ENCODE results near the gene MPHOSPH9.

The MPHOSPH9 gene

DNA sequence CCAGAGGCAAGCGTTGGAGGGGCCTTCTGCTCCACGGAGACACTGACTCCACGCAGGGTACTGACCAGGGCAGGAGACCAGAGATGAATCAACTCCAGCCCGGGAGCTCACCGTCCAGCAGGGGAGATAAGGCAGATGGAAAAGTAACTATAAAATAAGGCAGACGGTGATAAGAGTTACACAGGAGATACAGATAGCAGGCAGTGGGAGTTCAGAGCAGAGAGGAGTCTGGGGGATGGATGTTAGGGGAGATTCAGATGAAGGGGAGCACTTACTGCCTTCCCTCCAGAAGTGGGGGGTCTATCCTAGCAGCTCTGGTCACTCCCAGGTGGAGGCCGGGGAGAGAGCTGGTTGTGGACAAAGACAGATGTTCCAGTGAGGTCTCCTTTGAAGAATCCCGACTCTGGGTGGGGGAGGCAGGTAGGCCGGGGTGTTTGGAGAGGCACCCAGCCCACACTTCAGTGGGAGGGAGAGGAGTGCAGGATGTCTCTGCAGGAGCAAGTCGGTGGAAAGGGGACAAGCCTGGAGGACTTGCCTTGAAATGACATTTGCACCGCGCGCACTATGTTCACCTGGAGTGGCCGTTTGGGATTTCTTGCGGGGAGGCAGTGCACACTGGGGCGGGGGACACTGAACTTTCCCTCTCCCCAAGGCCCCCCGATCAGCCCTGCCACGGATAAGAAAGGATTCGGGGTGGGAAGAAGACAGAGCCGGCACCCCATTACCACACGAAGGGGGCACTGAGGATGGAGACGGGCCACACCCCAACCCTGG lies 83.3 kb downstream of the MPHOSPH9 start:
- DNase-seq (ENCODE audit: low spot score): no peak

DNA sequence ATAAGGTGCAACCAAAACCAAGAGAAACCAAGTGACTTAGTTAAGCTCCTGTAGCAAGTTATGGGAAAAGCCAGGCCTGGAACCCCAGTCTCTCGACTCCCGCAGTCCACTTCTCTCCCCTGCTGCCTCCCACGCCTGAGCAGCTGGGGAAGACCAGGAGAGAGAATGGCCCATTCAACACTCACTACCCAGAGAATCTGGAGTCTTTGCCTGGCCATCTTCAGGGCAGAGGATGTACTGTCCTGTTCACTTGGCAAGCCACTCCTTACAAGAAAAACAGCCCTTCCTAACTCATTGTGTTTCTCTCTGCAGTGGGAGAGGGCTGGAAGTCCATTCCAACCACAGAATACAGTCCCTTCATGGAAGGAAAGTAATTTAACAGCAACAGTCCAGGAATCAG lies 83.9 kb downstream of the MPHOSPH9 start:
- no peak for DNase-seq (ENCODE audit: low spot score)

DNA sequence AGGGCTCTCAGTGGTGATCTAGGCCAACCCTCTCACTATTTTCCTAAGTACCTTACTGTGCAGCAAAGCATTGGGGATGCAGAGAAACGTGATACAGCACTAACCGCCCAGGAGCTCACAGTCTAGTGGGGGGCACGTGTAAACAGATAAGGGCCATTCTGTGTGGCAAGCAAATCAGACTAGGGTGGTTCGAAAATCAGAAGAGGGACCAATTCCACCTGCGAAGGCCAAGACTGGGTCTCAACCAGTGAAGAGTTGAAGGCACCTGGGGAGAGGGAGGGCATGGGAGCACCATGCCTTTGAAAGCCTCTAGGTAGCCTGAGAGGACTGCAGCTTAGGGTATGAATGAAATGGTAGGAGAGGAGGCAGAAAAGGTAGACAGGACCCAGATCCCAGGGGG lies 84.3 kb downstream of the MPHOSPH9 start:
- DNase-seq (ENCODE audit: low spot score): no peak

DNA sequence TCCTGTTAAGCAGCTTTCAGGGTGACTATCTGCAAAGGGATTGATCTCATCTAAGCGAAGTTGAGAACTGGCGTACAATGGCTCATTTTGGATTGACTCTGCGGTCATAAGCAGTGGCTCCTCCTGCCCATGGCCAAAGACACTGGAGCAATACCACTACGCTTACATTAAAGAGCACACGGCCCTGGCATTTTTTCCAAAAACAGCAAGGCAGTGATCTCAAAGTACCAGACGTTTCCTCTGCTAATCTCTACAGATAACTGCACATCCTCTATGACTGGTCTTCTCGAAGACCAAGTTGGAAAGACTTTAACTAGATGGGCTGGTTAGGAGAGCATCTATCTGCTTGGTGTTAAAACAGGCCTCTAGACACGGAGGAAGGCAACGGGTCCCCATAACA lies 84.7 kb downstream of the MPHOSPH9 start:
- DNase-seq (ENCODE audit: low spot score): no peak

DNA sequence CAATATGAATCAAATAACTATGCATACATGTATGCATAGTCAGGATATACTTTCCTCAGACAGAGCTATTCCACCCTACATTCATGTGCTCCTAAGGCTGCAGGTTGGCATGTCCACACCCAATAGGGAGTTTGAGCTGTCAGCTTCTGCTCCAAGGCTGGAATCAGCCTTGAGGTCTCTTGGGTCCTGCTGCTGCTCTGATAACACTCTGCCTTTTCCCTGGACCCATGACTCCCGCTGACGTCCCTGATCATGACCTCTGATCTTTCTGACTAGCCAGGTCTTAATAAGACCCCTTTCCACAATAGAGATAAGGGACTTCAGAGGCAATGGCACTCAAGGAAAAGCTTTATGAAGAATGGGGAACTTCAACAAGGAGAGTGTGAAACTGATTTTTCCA lies 87.7 kb downstream of the MPHOSPH9 start:
- DNase-seq (ENCODE audit: low spot score): no peak

DNA sequence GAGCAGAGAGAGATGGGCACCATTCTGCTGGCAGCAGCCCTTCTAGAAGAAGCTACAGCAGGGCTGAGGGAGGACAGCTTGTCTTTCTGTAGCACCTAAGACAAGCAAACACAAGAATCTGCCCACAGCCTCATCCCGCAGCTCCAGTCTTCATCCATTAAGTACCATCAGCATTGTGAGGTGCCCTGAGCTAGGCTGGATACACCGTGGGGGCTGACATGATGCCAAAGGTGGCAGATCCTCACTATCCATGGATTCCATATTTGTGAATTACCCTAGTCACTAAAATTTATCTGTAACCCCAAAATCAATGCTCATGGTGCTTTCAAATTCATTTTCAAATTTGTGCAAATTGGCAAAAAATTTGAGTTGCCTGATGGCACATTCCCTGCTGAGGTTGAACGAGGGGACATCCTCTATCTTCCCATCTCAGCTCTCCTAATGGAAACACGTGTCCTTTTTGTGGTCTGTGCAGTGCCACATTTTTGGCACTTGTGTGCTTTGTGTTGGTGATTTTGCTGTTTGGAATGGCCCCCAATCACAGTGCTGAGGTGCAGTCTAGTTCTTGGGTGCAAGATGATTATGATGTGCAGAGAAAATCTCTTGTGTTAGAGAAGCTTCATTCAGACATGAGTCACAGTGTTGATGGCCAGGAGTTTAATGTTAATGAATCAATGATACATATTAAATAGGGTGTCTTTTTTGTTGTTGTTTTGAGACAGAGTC lies 89.0 kb downstream of the MPHOSPH9 start:
- no peak for DNase-seq (ENCODE audit: low spot score)

DNA sequence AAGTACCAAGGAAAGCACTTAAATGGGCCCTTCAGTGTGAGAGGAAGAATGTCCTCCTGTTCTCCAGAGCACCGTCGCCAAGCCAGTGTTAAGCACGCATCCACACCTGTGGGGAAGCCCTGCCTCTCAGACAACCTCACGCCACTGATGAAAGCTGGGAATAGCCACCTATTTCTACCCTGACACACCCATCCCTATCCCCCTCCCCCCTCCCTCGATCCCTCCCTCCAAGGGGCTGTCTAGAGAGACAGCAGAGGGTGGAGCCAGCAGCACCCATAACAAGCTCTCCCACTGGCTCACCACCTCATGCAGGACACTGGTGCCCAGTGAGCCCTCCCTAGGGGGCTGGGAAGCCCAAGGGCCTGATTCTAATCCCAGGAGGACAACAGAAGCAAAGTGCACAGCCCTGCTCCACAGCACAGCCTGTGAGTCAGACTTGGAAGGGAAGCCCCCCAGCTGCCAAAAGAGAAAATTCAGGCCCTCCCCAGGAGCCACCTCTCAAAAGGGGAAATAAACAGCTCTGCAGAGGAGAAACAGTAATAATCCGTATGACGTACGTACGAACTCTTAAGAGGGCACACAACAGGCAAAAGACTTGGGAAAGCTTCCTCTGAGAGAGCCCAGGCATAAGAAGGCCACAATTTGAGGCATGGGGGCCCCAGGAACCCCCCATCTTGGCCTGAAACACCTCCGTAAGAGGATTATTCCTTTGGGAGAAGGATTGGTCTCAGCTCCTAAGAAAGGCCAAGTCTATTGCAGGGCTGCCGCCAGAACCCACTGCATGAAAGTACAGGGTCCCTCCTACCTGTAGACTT lies 89.8 kb downstream of the MPHOSPH9 start:
- DNase-seq (ENCODE audit: low spot score): no peak

DNA sequence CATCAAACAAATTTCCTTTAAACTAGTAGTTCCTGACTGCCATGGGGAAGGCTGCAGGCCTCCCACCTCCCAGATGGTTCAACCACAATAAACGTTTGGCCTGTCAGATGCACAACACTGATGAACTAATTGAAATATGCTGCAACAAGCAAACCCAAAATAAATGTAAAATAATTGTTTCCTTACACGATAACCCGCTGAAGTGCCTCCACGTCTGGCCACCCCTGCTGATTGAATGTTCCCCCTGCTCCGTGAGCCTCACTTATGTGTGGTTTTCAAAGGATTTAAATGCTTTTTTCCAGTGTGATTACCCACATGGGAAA lies 90.5 kb downstream of the MPHOSPH9 start:
- DNase-seq (ENCODE audit: low spot score): no peak

DNA sequence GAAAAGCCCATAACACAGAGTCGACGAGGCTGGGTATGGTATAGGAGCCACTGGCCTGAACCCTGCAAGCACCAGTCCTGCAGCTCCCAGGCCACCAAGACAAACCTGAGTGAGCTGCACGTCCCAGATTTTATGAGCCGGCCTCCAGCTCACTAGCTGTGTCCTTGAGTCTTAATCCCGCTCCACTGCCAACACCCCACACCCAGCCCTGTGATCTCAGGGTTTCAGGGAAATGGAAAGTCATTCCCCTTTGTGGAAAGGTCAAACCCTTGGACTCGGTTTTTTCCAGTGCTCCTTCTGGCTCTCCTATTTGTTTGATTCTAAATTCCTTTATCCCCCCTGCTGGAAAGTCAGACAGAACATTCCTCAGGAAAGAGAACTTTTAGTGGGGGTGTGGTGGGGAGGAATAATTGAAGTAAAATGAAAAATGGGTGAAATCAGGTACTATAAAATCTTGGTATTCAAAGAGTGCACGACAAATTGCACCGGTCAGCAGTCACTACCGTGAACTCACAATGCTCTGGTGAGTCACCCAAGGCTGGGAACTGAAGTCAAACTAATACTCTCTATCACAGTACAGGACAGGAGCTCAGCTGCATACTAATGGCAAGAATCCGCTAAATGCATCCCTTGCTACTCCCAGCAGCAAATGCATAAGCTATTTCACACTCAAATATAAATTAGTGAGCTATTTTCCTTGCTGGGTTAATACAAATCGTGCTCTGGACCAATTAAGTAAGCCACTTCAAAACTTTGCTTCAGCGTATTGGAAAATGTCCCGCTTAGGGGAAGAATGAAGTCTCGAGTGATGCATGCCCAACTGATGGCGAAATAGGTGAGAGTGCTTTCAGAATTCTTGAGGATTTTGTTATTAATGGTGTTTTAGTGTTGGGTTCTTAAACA lies 91.1 kb downstream of the MPHOSPH9 start:
- no peak for DNase-seq (ENCODE audit: low spot score)

DNA sequence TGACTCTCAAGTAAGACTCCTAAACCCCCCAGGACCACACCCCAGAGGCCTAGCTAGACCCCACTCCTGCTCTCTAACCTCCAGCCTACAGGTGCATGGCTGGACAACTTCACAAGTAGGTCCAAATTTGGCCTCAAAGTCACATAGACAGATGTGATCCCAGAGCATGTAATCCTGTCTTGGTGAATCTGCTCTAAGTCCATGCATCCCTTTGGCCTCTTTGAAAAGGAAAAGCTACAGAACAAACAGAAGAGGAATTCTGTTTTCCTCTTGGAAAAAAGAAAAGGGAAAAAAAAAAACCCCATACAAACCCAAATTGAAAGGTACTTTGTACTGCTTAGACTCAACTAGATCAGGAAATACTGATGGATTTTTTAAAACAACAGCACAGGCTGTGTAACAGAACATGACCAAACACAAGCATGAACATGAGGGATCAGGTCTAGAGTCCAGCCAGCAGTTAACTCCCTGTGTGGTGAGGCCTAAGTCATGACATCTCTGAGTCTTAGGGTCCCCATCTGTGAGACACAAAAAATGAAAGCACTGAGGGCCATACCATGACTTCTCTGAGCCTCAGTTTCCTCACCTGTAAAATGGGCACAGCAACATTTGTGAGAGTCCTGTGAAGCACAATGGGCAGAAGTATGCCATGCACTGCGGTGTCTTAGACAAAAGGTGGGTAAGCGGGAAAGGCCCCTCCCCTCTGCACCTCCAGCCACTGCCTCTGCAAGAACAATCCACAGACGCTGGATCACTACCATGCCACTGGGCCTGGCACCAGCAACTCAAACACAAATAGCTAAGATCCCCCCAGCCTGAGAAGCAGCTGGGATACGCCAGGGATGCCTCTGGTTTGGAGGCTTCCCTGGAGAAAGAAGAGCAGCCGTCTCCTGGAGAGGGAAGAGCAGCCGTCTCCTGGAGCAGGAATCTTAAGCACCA lies 92.0 kb downstream of the MPHOSPH9 start:
- DNase-seq (ENCODE audit: low spot score): no peak

DNA sequence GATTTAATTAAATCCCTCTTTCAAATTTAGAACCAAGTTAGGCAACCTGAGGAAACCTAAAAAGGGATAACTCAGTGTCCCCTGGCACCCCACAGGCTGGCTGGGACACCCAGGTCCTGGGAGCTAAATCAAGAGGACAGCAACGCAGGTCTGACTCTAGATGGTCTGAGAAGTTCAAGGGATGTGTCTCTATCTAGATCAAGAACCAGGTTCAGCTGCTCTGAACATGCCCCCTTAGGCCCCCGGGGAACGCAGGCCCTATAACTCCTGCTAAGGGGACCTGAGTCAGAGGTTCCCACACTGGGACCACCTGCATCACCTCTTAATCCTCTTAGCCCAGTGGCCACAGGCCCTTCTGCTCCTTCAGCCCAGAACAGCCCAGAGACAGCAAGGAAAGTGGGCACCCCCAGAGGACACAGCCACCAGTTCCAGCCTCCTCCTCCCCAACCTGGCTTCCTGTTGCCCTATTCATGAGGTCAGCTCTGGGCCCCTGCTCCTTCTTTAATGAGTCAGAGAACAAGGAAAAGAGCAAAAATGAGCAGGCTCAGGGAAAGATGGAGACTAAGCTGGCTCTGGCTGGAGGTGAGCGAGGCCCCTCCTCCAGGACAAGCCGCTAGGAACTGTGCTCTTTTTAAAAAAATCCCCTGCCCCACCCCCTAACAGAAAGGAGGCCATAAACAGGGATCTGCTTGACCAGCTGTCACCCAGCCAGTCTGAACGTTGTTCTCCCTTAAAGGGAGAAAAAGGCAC lies 92.8 kb downstream of the MPHOSPH9 start:
- no peak for DNase-seq (ENCODE audit: low spot score)

DNA sequence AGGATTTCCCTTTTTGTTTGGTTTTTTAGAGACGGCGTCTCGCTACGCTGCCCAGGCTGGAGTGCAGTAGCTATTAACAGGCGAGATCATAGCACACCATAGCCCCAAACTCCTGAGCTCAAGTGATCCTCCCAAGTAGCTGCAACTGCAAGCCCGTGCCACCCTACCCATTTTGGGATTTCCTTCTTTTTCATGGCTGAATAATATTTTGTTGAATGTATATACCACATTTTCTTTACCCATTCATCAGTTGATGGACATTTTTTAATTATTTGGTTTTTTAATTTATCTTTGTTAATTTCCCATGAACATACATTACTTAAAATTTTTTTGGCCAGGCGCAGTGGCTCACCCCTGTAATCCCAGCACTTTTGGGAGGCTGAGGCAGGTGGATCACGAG lies 97.3 kb downstream of the MPHOSPH9 start:
- no peak for DNase-seq (ENCODE audit: low spot score)

DNA sequence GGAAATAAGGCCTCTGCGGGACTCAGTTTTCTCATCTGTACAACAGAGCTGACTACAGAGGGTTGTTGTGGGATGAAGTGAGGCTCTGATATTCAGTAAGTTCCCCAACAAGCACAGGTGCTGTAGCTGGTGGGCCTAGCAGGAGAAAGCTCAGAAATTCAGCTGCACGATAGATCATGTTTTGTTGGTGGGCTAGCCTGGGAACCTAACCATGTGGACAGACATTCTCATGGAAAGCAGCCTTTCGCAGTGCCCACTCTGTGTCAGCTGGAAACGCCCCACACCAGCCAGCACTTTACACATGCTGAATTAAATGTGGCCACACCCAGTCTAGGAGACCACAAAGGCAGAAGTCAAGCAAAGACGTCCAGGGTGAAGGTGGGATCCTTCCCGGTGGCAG lies 98.1 kb downstream of the MPHOSPH9 start:
- DNase-seq (ENCODE audit: low spot score): no peak

DNA sequence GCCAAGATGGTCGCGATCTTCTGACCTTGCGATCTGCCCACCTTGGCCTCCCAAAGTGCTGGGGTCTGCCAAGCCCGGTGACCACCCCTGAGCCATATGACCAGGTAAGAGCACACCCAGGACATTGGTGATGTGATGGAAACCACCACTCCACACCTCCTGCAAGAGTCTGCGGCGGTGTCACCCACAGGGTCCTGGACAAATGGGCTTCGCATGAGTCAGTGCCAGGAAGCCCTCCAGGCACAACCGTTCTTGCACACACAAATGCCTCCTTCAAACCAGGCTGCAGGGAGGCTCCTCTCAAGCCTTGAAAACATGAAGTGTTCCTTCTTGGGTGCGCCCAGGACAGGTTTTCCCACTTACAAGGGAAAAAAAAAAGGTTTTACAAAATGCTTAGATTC lies 98.7 kb downstream of the MPHOSPH9 start:
- no peak for DNase-seq (ENCODE audit: low spot score)

DNA sequence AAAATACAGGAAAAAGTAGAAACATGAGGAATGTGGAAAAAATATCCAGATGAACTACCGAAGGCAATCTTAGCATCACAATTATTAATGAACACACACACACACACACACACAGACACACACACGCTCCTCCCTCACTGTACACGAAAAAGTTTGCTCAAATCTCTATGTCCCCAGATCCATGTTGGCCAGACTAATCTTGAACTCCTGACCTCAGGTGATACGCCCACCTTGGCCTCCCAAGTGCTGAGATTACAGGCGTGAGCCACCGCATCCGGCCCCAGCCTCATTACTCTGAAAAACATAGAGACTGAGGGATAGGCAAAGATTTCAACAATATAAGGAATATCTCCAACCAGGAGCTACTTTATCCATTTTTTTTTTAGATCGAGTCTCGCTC lies 99.2 kb downstream of the MPHOSPH9 start:
- no peak for DNase-seq (ENCODE audit: low spot score)

DNA sequence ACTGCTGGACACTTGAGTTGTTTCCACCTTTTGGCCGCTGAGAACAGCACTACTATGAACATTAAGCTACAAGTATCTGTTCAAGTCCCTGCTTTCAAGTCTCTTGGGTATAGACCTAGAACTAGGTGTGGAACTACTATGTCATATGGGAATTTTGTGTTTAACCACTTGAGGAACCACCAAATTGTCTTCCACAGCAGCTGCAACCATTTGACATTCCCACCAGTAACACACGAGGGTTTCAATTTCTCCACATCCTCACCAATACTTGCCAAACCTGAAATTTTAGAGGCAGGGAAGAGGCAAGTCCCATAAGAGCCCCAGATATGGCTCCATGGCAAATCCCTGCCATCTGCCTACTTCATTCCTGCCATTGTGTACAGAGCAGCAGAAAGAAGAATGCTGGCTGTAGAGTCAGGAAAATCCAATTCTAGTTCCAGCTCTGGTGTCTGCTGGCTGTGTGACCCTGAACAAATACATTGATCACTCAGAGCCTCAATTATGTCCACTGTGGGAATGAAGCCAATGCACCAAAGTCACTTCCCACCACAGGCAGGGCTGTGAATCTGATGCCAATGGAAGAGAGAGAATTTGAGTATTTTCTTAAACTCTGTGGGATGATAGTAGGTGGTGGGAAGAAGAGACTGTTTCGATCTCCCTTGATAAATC lies 99.9 kb downstream of the MPHOSPH9 start:
- DNase-seq (ENCODE audit: low spot score): no peak

DNA sequence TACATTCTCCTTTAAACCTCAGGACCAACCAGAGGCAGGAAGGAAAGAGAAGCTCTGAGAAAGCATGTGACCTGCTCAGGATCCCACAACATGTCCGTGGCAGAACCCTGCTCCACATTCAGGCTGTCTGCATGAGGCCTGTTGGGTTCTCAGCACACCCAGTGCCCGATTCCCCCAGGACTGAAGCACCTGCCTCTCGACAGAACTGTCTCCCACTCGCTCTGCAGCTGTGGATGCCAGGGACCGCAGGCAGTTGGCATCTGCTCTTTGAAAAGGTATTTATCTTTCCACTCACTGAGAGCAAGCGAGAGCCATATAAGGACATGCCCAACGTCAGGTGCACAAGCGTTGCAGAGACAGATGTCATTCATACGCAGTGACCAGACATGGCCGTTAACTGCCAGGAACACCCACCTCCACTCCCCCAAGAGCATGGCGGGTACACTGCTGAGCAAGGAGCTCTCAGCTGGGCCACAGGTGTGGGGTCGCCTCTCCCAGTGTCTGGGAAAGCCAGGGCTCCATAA lies 101.0 kb downstream of the MPHOSPH9 start:
- no peak for DNase-seq (ENCODE audit: low spot score)

DNA sequence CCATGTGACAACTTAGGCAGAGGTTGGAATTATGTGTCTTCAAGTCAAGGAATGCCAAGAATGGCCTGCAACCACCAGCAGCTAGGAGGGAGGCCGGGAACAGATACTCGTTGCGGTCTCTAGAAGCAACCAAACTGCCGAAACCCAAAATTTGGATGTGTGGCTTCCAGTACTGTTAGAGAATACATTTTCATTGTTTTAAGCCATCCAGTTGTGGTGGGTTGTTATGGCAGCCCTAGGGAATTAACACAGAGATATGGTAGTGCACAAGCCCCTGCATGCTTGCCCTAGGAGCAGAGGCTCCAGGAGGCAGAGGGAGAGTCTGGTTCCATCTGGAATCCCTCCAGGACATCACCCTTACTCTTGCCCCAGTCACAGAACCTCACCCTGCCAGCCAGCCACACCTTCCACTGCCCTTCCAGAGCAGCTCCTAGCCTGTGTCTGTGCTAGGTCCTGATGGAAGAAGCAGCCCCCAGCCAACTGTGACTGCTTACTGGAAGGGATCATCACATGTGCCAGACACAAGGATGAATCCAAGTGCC lies 101.6 kb downstream of the MPHOSPH9 start:
- no peak for DNase-seq (ENCODE audit: low spot score)

DNA sequence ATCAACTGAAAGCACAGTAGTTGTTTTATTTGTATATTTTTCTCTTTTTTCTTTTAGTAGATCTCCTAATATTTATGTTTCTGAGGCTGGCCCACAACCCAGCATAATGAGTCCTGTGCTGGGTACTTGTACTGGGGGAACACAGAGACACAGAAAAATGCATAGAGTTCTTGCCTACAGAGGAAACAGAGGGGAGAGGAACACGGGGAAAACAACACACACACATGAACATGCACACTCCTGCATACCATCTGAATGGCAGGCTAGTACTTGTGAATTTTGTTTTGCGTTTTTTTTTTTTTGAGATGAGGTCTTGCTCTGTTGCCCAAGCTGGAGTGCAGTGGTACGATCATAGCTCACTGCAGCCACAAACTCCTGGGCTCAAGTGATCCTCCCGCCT lies 103.3 kb downstream of the MPHOSPH9 start:
- DNase-seq (ENCODE audit: low spot score): no peak
